NCI-H748 (cell line): Measurements from ENCODE around the gene NACC1.
"Not testable (repeated sequence)": the region's sequence is repeated elsewhere in the genome, so short reads cannot be mapped to it uniquely, and the experiment has no call there.

Experiments
- DNase-seq: peaks from one replicate; lab custom pipeline; 2025; ENCODE audit not compliant: unreplicated experiment; lab: John Stamatoyannopoulos, UW

Gene NACC1

GRCh38 chr19:13160557-13160956 is 42.5 kb downstream of the NACC1 start:
- no peak for DNase-seq

- peak; percentile 77 for DNase-seq
These were observed 44.9 kb downstream of the NACC1 start for GRCh38 chr19:13162724-13163608.

- DNase-seq = peak; percentile 42
These were observed 45.7 kb downstream of the NACC1 start for GRCh38 chr19:13163609-13164342.

- peak; percentile 77 for DNase-seq
These were observed 46.5 kb downstream of the NACC1 start for GRCh38 chr19:13164343-13165161.

GRCh38 chr19:13165162-13165997 is 47.3 kb downstream of the NACC1 start:
- no peak for DNase-seq

GRCh38 chr19:13166151-13166550 is 48.1 kb downstream of the NACC1 start:
- not testable (repeated sequence) for DNase-seq

GRCh38 chr19:13169769-13170168 is 51.7 kb downstream of the NACC1 start:
- DNase-seq = no peak

- no peak for DNase-seq
These were observed 53.1 kb downstream of the NACC1 start for GRCh38 chr19:13171146-13171545.

- DNase-seq = no peak
These were observed 54.5 kb downstream of the NACC1 start for GRCh38 chr19:13172346-13173138.

- DNase-seq = no peak
These were observed 55.2 kb downstream of the NACC1 start for GRCh38 chr19:13173139-13173737.

- no peak for DNase-seq
These were observed 58.3 kb downstream of the NACC1 start for GRCh38 chr19:13176345-13176744.

GRCh38 chr19:13177584-13177983 is 59.5 kb downstream of the NACC1 start:
- DNase-seq = not testable (repeated sequence)

GRCh38 chr19:13178291-13178690 is 60.2 kb downstream of the NACC1 start:
- DNase-seq = not testable (repeated sequence)

GRCh38 chr19:13181747-13182388 is 63.8 kb downstream of the NACC1 start:
- DNase-seq = no peak

GRCh38 chr19:13184926-13185325 is 66.9 kb downstream of the NACC1 start:
- not testable (repeated sequence) for DNase-seq

GRCh38 chr19:13185763-13186657 is 67.9 kb downstream of the NACC1 start:
- DNase-seq = peak; percentile 40

GRCh38 chr19:13186688-13187087 is 68.6 kb downstream of the NACC1 start:
- DNase-seq = not testable (repeated sequence)

GRCh38 chr19:13187419-13187818 is 69.4 kb downstream of the NACC1 start:
- DNase-seq = no peak
